Activated CD4-positive, alpha-beta T cell treated with anti-CD3 and anti-CD28 coated beads, Interleukin-2, amount 50 U/mL, for 4 hours (primary cell): ENCODE results near the gene BBLN.
A peak's percentile ranks its signal among the peaks of the same experiment; 100 is the strongest.
"Not testable (repeated sequence)": the region's sequence is repeated elsewhere in the genome, so short reads cannot be mapped to it uniquely, and the experiment has no call there.

Experiments
- DNase-seq, 2 experiments: peaks; one replicate each; pipeline ENCODE4 v3.0.0-alpha.2; 2020

BBLN gene

DNA sequence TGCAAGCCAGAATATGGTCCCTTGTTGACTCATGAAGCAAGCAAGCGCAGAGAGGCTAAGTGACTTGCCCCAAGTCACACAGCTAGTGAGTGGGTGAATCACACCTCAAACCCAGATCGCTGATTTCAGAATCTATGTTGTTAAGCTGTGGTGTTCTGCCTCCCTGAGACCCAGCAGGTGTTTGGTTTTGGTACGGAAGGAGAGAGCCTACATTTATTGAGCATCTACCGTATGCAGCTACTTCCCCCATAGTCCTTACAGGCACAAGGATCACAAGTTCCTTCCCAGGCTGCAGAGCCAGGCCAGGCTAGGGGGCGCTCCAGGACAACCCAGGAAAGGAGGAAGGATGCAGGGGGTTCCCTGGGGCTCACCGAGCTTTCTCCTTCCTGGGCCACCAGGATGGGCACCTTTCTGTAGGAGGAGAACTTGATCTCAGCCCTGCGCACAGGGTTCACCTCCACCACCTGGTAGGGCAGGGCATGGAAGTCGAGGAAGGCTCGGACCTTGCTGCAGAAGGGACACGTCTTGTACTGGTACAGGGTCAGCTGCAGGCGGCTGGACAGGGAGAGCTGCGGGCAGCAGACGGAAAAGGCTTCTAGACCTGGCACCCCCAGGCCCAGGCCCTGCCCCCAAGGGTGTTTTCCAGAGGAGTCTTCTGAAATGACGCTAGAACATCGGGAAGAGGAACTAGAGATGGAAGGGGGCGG, 35.0 kb upstream of the BBLN start:
- DNase-seq, result peak; percentile 23 to 35

DNA sequence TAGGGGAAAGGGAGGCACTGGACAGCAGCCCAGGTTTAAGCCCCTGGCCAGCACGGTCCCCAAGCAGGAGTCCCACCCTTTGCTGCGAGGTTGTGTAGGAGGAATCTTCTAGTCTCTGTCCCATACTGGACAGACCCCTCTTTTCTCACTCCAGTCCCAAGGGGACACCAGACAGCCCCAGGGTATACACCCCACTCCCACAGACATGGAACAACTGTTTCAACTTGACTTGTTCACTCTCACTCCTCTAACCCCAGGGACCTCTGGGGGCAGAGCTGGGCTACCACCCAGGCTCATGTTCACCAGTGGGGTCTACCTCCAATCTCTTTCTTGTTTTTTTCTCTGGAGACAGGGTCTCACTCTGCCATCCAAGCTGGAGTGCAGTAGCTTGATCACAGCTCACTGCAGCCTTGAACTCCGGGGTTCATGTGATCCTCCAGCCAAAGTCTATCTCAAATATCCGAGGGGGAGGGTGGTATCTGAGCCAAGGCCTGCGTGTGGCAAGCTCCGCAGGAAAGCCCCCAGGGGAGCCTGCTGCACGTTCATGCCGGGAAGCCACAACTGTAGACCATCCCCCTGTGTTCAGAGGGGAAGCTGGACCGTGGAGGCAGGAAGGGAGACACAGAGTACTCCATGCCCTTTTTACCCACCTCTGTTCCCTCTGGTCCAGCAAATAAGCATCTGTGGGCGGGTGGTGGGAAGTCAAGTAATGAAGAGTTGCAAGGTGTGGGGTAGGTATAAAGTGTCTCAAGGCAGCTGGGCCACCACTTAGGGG, 34.3 kb upstream of the BBLN start:
- DNase-seq, result no peak

DNA sequence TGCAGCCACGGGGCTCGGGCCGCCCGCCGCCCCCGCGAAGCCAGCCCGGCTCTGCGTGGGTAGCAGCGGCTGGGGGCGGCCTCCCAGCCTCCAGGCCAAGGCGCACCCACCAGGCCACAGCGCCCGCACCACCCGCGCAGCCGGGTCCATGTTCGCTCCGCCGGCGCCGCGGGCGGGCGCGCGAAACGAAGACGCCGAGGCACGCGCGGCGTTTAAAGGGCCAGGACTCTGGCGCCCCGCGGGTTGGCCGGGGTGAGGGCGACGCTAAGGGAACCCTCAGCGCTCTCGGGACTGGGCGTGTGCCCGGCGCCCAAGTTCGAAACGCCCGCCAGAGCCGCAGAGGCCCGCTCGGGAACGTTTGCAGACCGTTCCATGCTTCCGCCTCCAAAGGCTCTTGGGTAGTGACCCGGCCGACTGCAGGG, 32.5 kb upstream of the BBLN start, which contains the start of gene PTGES2:
PTGES2 (minus strand) TSS at position 162 of the 422 bp plus-strand sequence; CDS start at position 150, 12 bp downstream.
- peak; percentile 76 to 80 for DNase-seq

DNA sequence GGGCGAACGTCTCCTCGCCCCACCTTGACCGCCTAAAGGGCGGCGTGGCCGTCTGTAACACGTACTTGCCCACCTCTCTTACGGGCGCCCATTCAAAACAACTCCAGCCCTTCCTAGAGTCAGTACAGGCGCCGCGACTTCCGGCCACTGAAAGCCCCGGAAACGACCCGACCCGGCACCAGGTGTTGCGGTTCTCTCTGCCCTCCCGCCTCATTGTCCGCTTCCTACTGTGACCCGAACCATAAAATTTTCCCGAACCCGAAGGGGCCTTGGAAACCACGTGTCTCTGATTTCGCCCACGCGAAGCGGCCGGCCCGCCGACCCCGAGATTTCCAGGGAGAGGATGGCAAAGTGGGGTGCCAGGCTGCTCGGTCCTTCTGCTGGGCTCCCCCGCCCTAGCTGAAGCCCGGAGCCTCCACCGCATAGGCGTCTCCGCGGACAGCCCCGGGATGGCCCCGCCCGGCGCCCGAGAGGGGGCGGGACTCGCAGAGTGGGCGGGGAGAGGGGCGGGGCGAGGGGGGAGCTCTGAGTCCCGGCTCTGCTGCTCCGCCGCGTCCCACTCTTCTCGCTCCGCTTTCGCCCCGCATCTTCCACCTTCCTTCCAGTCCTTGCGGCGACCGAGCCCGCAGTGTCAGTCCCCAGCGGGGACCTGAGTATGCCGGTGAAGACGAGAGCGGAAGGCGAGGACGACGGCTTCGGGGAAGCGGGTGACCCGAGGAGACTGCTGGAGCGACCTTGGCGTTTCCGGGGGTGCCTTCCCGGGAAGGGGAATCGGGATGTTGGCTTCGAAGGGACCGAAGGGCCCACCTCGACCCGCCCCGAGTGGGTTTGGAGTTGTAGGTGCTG, 31.9 kb upstream of the BBLN start:
- peak; percentile 77 to 78 for DNase-seq

DNA sequence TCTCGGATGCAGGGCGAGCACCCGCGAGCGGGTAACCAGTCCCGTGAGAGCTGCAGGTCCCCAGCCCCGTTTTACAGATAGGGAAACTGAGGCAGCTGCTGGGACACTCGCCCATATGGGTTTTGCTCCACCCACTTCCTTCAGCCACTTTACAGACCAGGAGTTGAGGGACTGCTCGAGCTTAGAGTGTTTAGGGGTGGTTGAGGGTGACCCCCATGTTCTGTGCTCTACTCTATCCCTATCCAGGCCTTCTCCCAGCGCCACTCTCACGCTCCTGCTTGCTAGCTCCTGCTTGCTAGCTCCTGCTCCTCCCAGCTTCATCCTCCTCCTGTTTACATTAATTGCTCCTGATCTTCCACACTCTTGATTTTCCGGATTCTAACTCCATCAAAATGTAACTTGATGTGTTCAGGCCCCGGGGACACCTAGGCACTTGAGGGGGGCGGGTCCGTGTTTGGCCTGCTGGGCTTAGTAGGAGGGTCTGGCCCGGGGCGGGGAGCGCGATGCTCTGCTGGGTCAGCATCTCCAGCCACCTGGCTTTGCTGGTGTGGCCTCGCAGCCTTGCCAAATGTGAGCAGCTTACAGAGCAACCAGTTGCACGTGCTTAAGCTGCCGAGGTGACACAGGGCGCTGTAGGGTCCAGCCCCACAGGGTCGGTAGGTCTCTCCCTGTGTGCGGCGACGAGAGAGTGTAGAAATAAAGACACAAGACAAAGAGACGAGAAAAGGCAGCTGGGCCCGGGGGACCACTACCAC, 31.1 kb upstream of the BBLN start:
- DNase-seq, result no peak

DNA sequence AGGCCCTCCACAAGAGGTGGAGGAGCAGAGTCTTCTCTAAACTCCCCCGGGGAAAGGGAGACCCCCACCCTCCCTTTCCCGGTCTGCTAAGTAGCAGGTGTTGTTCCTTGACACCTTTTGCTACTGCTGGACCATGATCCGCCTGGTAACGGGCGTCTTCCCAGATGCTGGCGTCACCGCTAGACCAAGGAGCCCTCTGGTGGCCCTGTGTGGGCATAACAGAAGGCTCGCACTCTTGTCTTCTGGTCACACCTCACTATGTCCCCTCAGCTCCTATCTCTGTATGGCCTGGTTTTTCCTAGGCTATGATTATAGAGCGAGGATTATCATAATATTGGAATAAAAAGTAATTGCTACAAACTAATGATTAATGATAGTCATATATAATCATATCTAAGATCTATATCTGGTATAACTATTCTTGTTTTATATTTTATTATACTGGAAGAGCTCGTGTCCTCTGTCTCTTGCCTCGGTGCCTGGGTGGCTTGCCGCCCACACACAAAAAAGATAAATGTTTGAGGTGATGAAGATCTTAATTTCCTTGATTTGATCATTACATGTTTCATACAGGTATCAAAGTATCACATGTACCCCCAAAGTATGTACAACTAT, 30.0 kb upstream of the BBLN start:
- peak; percentile 44 to 53 for DNase-seq

DNA sequence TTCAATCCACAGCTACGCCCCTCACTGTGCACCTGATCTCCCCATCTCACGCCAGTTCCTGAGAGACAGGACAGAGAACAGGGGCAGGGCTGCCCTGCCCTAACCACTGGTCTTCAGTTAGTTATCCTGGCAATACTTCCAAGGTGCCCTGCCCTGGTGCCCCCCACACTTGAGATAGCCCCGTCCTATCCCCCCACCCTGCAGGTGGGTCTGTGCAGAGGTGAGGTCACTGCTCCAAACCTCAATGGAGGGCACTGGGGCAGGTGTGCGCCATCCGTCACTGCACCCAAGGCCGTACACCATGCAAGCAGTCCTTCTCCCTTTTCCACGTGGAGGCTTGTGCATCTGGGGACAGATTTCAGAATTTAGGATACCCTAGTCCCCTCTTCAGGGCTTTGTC, 29.4 kb upstream of the BBLN start:
- DNase-seq, result not testable (repeated sequence)

DNA sequence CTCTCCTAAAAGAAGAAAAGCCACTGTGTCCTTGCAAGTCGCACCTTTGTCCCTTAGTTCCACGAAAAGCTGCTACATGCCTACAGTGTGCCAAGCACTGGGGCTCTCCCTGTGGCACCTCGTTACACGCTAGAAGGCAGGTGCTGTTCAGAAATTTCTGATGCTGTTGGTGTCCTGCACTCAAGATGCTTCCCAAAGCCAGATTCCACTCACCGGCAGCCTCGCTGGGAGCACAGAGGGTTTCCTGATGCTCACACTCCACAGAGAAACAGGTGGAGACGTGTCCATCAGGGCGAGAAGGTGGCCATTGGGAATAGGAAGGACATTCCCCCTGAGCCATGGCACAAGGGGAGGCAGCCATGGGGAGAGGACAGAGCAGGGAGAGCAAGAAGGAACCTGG, 28.7 kb upstream of the BBLN start:
- not testable (repeated sequence) for DNase-seq

DNA sequence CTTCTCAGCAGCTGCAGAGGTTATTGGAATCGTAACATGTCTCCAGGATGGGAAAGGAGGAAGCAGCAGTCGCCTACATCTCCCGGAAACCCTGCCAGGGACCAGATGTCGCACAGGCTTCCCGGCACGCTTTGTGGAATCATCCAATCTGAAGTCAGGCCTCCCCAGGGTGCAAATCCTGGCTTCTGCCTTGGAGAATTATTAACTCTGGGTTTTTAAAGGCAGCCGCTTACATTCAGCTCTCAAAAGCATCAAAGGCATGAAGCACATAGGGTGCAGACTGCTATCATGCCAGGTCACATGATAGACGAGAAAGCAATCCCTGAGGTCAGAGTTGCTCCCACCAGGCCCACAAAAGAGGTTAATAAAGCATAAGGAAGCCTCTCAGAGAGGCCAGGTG, 27.9 kb upstream of the BBLN start:
- DNase-seq, result not testable (repeated sequence)

DNA sequence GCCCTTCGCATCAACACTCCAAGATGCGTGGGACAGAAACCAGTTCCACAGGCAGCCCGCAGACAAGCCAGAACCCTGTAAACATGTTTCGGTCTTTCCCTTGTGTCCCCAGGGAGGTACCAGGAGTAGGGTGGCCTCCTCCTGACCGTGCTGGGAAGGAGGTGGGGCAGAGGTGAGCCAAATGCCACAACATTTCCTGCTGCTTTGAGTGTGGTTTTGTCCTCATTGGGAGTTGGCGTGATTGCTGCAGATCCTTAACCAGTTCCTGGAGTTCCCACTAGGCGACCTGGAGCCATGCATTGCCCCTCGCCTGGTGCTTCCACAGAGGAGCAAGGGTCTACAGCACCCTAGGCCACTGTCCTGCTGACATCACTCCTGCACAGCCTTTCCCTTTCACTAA, 24.5 kb upstream of the BBLN start:
- not testable (repeated sequence) for DNase-seq

DNA sequence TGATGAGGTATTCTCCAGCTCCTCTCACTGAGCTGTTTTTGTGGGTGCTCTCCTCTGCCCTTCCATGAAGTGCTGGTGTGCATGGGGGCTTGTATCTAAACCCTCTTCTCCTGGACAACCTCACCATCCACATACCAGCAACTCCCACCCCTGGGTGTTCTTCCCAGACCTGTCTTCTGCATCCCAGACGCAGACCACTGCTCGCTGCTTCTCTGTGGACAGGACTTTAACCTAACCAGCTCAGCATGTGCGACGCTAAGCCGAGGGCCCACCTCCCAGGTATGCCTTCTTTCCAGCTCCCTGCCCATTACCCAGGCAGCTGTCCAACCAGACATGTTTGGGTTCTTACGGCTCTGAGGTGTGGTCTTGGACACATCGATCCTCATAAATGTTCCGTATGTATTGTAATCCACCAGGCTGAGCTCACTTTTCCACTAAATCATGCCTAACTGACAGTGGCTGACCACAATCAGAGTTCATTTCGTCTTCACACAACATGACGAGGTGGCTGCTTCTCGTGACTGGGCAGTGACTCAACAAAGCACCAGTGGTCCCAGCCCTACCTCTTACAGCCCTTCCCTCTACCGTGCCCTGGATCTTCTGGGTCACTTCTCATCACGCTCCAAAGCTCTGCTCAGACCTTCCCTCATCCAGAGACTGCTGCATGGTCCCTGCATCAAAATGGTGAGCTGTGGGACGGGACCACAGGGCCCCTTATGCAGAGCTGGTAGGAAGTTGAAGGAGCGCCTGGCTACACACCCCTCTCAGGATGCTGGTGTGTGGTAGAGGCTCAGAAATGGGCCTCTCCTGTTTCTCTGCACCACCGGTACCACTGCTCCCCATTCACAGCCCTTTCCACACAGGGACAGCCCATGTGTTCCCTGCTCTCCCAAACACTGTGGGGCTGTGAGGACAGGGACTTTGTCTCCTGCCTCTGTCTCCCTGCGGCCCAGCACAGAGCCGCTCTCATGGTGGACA, 23.0 kb upstream of the BBLN start:
- DNase-seq, result no peak

DNA sequence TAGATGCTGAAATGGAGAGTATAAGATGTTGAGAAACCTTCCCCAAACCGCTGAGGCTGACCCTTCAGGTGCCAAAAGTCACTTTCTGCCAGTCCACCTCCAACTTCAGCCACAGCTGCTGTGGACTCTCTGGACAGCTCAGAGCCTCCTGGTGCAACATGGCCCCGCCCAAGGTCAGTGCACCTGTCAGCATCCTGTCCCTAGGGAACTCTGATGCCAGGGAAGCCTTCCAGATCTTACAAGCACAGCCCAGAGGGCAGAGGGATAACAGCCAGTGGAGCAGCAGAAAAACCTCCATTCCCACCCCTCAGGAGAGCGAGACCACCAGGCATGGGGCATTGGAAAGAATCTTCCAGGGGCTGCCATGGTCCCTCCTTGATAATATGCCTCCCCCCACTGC, 22.1 kb upstream of the BBLN start:
- no peak for DNase-seq

DNA sequence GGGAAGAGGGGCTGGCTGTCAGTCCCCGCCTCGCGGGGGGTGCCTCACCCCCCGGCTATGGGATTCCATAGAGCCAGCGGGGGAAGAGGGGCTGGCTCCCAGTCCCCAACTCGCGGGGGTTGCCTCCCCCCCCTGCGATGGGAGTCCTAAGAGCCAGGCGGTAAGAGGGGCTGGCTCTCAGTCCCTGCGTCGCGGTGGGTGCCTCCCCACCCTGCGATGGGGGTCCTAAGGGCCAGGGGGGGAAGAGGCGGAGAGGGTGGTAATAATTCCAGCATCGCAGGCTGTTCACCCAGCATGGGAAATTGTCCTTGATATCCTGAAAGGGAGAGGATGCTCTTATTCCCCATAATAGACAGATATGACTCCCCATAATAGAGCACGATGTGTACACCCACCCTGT, 20.4 kb upstream of the BBLN start:
- DNase-seq, result no peak

DNA sequence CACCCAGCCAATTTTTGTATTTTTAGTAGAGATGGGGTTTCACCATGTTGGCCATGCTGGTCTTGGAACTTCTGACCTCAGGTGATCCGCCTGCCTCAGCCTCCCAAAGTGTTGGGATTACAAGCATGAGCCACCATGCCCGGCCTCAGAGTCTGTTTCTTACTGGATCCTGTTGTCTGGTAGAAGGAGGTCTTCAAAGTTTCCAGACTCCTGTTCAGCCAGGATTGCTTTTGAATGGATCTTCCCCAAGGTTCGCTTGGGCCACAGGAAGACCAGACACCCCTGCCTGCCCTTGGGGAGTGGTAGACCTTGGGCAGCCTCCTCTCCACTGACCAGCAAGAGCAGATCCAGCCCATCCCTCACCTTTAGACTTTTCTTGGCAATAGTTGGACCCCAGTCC, 18.5 kb upstream of the BBLN start:
- DNase-seq, result no peak

DNA sequence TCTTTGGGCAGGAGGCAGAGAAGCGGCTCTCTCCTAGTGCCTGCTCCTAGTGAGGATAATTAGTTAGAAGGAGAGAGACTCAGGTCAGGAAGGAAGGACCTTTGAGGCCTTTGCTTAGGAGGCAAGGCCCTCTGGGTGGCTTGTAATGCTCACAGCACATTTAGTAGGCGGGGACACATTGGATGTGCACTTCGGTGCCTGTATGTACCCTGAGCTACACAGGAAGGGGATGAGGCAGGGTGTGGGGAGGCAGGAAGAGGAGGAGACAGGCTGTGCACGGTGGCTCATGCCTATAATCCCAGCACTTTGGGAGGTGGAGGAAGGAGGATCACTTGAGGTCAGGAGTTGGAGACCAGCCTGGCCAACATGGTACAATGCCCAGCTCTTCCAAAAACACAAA, 18.0 kb upstream of the BBLN start:
- no peak for DNase-seq

DNA sequence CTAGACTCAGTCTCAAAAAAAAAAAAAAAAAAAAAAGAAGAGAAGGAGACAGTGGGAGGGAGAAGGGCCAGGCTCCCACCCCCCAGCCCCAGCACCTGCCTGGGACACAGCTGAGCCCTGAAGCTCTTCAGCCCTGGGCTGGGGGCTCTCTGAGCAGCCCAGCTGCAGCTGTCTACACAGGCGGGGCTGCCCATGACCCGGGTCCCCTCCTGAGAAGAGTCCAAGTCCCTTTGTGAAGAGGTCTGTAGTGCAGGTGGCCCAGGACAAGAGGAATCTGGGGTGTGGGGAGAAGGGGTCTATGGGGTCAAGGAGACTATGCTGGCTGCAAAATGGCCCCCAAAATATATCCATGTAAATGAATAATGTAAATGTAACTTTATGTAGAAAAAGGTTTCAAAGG, 17.5 kb upstream of the BBLN start:
- DNase-seq, result no peak

DNA sequence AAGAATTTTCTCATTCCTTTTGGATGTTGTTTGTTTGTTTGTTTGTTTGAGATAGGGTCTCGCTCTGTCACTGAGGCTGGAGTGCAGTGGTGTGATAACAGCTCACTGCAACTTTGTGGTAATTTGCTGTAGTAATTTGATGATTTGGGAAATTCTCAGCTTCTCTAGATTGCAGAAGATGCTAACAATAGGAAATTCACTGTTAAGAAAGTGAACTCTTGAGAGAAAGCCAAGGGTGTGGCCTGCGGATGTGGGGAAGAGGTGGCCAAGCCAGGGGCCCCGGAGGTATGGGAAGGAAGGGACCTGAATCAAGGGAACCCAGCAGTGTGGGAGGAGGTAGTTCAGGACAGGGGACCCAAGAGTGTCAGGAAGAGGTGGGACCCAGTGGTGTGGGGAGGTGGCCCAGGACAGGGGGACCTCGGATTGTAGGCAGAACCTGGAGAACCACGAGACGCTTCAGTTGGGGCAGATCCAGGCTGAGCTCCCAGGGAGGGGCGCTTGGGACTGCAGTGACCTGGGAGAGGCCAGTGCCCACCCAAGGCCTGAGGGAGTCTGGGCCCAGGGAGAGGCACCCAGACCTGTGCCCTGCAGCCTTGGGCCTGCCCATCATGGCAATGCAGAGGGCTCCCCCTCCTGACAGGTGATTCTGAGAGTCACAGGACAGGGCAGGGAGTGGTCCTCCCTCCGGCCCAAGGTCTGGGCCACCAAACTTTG, 16.4 kb upstream of the BBLN start:
- no peak for DNase-seq

DNA sequence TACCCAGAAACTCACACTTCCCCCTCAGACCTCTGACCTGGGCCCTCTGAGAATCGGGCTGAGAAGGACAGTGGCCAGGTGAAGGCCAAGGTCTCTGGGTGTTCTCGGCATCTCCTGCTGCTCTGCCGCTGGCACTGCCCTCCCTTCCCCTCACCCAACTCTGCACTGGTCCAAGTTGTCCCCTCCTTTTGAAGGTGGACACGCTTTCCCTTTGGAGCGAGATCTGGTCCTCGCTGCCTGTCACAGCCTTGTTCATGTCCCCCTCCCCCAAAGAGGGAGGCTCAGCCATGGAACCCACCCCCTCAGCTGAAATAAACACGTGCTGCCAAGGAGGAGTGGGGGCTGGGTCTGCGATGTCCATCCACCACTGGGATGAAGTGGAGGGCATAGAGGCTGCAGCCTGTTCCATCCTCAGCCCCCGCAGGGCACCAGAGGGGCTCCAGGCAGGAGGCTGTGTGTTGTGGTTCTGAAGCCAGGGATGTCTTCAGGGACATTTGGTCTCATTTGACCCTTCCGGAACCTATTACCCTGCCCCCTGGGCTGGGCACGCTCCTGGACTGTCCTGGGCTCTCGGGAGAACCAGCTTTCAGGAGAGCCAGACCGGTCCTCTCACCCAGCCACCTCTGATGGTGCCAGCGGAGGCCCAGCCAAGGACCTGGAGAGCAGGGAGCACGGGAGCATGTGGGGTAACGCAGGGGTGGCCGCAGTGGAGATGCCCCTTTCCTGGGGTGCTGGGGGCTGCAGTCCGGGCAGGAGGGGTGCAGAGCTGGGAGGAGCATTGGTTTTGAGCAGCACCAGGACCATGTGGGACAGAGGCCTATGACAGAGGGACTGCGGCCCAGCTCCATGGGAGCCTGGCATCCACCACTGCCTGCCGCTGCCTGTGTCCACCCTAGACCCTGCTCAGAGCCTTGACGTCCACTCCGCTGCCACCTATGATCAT, 15.6 kb upstream of the BBLN start:
- no peak for DNase-seq

DNA sequence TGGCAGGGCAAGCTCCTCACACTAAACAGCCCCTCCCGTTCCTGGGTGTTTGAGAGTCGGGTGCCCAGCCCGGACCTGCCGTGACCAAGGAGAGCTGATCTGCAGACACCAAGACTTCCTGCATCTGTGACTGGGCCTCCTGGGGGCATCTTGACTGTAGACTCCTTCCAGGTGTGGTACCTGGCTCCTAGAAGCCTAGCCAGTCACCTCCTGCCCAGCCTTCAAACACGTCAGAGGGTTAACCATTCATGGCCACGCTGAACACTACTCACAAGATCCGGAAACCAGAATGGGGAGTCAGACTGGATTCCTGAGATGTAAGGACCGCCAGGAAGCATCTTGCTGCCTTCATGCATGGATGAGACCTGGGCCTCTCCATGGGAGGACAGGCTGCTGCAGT, 14.5 kb upstream of the BBLN start:
- DNase-seq, result no peak
